HEK293 (cell line): ENCODE measurements around the gene ADAMTS10.

Experiments
- ATF2 ChIP-seq: fragments of 450-650 bp; formaldehyde crosslinking; IDR thresholded peaks from 2 replicates; pipeline ENCODE4 v1.5.1; 2016; ENCODE audit warnings: missing biosample characterization, missing genetic modification characterization, low read depth
- GLIS1 ChIP-seq: fragments of 450-650 bp; formaldehyde crosslinking; IDR thresholded peaks from 2 replicates; pipeline ENCODE4 v1.5.1; 2016; ENCODE audit warnings: missing biosample characterization, missing genetic modification characterization
- HOXA7 ChIP-seq: sonication (generic); formaldehyde crosslinking; IDR thresholded peaks from 2 replicates; pipeline ENCODE4 v1.8.1; 2022; ENCODE audit warnings: missing genetic modification reagents, borderline replicate concordance
- IKZF3 ChIP-seq: fragments of 450-650 bp; IDR thresholded peaks from 2 replicates; pipeline ENCODE4 v1.5.0; 2018; ENCODE audit warnings: missing biosample characterization, mild to moderate bottlenecking, missing genetic modification characterization, moderate library complexity
- KLF10 ChIP-seq: fragments of 450-650 bp; IDR thresholded peaks from 2 replicates; pipeline ENCODE4 v1.5.1; 2018; ENCODE audit warnings: missing biosample characterization, mild to moderate bottlenecking, missing genetic modification characterization
- KLF16 ChIP-seq: fragments of 450-650 bp; formaldehyde crosslinking; IDR thresholded peaks from 2 replicates; pipeline ENCODE4 v1.5.1; 2017; ENCODE audit warnings: missing biosample characterization, missing genetic modification characterization
- PRDM1 ChIP-seq: fragments of 450-650 bp; formaldehyde crosslinking; IDR thresholded peaks from 2 replicates; pipeline ENCODE4; 2016; ENCODE audit warnings: missing biosample characterization, missing genetic modification characterization
- PRDM2 ChIP-seq: fragments of 450-650 bp; formaldehyde crosslinking; IDR thresholded peaks from 2 replicates; pipeline ENCODE4 v1.5.1; 2016; ENCODE audit warnings: missing biosample characterization, missing genetic modification characterization, borderline replicate concordance
- REST ChIP-seq: fragments of 450-650 bp; formaldehyde crosslinking; IDR thresholded peaks from 2 replicates; pipeline ENCODE4 v1.5.1; 2016; ENCODE audit warnings: missing biosample characterization, missing genetic modification characterization
- SCRT1 ChIP-seq: fragments of 450-650 bp; formaldehyde crosslinking; IDR thresholded peaks from 2 replicates; pipeline ENCODE4 v1.5.1; 2016; ENCODE audit warnings: missing biosample characterization, missing genetic modification characterization, borderline replicate concordance
- SP2 ChIP-seq: fragments of 450-650 bp; formaldehyde crosslinking; IDR thresholded peaks from 2 replicates; pipeline ENCODE4 v1.5.1; 2016; ENCODE audit warnings: missing biosample characterization, missing genetic modification characterization
- TCF7L2 ChIP-seq: IDR thresholded peaks from 2 replicates; pipeline ENCODE4 v1.6.1; 2011; ENCODE audit warnings: low read depth, mild to moderate bottlenecking, inconsistent platforms, low read length, moderate library complexity, borderline replicate concordance
- WT1 ChIP-seq: fragments of 450-650 bp; formaldehyde crosslinking; IDR thresholded peaks from 2 replicates; pipeline ENCODE4 v1.5.1; 2016; ENCODE audit warnings: missing biosample characterization, missing genetic modification characterization
- YY2 ChIP-seq: fragments of 450-650 bp; formaldehyde crosslinking; IDR thresholded peaks from 2 replicates; pipeline ENCODE4 v1.5.1; 2016; ENCODE audit warnings: missing biosample characterization, missing genetic modification characterization
- ZBTB1 ChIP-seq: fragments of 450-650 bp; formaldehyde crosslinking; IDR thresholded peaks from 2 replicates; pipeline ENCODE4 v1.5.1; 2016; ENCODE audit warnings: missing biosample characterization, missing genetic modification characterization
- ZBTB26 ChIP-seq: fragments of 450-650 bp; formaldehyde crosslinking; optimal IDR thresholded peaks from 2 replicates; pipeline ENCODE3; 2016; ENCODE audit warnings: missing biosample characterization, mild to moderate bottlenecking, missing genetic modification characterization
- ZNF155 ChIP-seq: fragments of 450-650 bp; formaldehyde crosslinking; IDR thresholded peaks from 2 replicates; pipeline ENCODE4 v1.5.1; 2016; ENCODE audit warnings: missing biosample characterization, missing genetic modification characterization
- ZNF18 ChIP-seq: fragments of 450-650 bp; formaldehyde crosslinking; IDR thresholded peaks from 2 replicates; pipeline ENCODE4 v1.5.1; 2016; ENCODE audit warnings: missing biosample characterization, missing genetic modification characterization
- ZNF184 ChIP-seq: fragments of 450-650 bp; IDR thresholded peaks from 2 replicates; pipeline ENCODE4 v1.5.1; 2018; ENCODE audit warnings: missing biosample characterization, mild to moderate bottlenecking, missing genetic modification characterization
- ZNF2 ChIP-seq: fragments of 450-650 bp; formaldehyde crosslinking; IDR thresholded peaks from 2 replicates; pipeline ENCODE4 v1.5.1; 2016; ENCODE audit warnings: missing biosample characterization, missing genetic modification characterization
- ZNF223 ChIP-seq: fragments of 450-650 bp; formaldehyde crosslinking; IDR thresholded peaks from 2 replicates; pipeline ENCODE4 v1.5.1; 2016; ENCODE audit warnings: missing biosample characterization, missing genetic modification characterization
- ZNF23 ChIP-seq: fragments of 450-650 bp; formaldehyde crosslinking; IDR thresholded peaks from 2 replicates; pipeline ENCODE4 v1.5.1; 2016; ENCODE audit warnings: missing biosample characterization, missing genetic modification characterization, borderline replicate concordance
- ZNF341 ChIP-seq: fragments of 450-650 bp; formaldehyde crosslinking; IDR thresholded peaks from 2 replicates; pipeline ENCODE4; 2016; ENCODE audit warnings: low read depth, missing biosample characterization, missing genetic modification characterization
- ZNF48 ChIP-seq: fragments of 450-650 bp; formaldehyde crosslinking; IDR thresholded peaks from 2 replicates; pipeline ENCODE4 v1.5.1; 2016; ENCODE audit warnings: missing biosample characterization, missing genetic modification characterization
- ZNF670 ChIP-seq: fragments of 450-650 bp; formaldehyde crosslinking; IDR thresholded peaks from 2 replicates; pipeline ENCODE4 v1.5.1; 2016; ENCODE audit warnings: missing biosample characterization, missing genetic modification characterization, low read depth
- ZNF776 ChIP-seq: fragments of 450-650 bp; formaldehyde crosslinking; IDR thresholded peaks from 2 replicates; pipeline ENCODE4 v1.5.0; 2017; ENCODE audit warnings: missing biosample characterization, missing genetic modification characterization, borderline replicate concordance
- ZNF791 ChIP-seq: fragments of 450-650 bp; formaldehyde crosslinking; IDR thresholded peaks from 2 replicates; pipeline ENCODE4 v1.5.1; 2016; ENCODE audit warnings: missing biosample characterization, missing genetic modification characterization

The ADAMTS10 gene

GRCh38 chr19:8592231-8593009 lies 18.1 kb downstream of the ADAMTS10 start (continued):
- TF ChIP-seq PRDM2 (tag by site-specific recombination) = no peak
- TF ChIP-seq REST (tag by site-specific recombination) = no peak
- TF ChIP-seq KLF10 = no peak; the same call in 1 of the 2 replicates
- no peak for TF ChIP-seq ZNF48 (tag by site-specific recombination)
- TF ChIP-seq PRDM1 (tag by site-specific recombination) = no peak
- no peak for TF ChIP-seq HOXA7
- no peak for TF ChIP-seq IKZF3 (tag by site-specific recombination)
- TF ChIP-seq ZNF670 = no peak
- TF ChIP-seq ZBTB1 (tag by site-specific recombination) = no peak
- TF ChIP-seq ZNF2 (tag by site-specific recombination) = no peak
- no peak for TF ChIP-seq SCRT1 (tag by site-specific recombination)
- TF ChIP-seq TCF7L2 = no peak
- TF ChIP-seq ZNF184 (tag by site-specific recombination) = no peak
- peak; percentile 75 for TF ChIP-seq SP2 (tag by site-specific recombination)
- no peak for TF ChIP-seq YY2
- TF ChIP-seq ZNF23 (tag by site-specific recombination) = no peak
- no peak for TF ChIP-seq ZNF791 (tag by site-specific recombination)
- no peak for TF ChIP-seq ZNF776 (tag by site-specific recombination)
- no peak for TF ChIP-seq ZNF341 (tag by site-specific recombination)
- no peak for TF ChIP-seq ZNF155 (tag by site-specific recombination)
- no peak for TF ChIP-seq ZNF18 (tag by site-specific recombination)
- TF ChIP-seq ZNF223 = no peak
- peak; percentile 75; the same call in 1 of the 2 replicates for TF ChIP-seq KLF16 (tag by site-specific recombination)
- TF ChIP-seq ATF2 = no peak
- TF ChIP-seq ZBTB26 (tag by site-specific recombination) = no peak
- TF ChIP-seq GLIS1 (tag by site-specific recombination) = peak; percentile 96
- TF ChIP-seq WT1 (tag by site-specific recombination) = no peak; the same call in 1 of the 2 replicates
